ENCODE data around the gene PRKACG.

- TF ChIP-seq, protein P1, sequence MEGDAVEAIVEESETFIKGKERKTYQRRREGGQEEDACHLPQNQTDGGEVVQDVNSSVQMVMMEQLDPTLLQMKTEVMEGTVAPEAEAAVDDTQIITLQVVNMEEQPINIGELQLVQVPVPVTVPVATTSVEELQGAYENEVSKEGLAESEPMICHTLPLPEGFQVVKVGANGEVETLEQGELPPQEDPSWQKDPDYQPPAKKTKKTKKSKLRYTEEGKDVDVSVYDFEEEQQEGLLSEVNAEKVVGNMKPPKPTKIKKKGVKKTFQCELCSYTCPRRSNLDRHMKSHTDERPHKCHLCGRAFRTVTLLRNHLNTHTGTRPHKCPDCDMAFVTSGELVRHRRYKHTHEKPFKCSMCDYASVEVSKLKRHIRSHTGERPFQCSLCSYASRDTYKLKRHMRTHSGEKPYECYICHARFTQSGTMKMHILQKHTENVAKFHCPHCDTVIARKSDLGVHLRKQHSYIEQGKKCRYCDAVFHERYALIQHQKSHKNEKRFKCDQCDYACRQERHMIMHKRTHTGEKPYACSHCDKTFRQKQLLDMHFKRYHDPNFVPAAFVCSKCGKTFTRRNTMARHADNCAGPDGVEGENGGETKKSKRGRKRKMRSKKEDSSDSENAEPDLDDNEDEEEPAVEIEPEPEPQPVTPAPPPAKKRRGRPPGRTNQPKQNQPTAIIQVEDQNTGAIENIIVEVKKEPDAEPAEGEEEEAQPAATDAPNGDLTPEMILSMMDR (conservative IDR thresholded peaks at IDR 0.05; ENCODE audit: low read depth in 2 of 2) = no peak
- no peak for TF ChIP-seq EZH2phosphoT487 (IDR thresholded peaks at IDR 0.05; ENCODE audit: unreplicated experiment)
- TF ChIP-seq EZH2 (IDR thresholded peaks at IDR 0.05; ENCODE audit: low read depth, unreplicated experiment) = no peak
Measured at GRCh38 chr9:69054989-69055388, 41.1 kb upstream of the PRKACG start.
